Endothelial cell of umbilical vein (primary cell): ENCODE results near the gene GNPTAB. TPM values are rescaled to one million over a fixed set of nuclear protein-coding genes. Genes with fewer than 3 reads are reported as not detected.

ENCODE experiments used
- BruUV-seq: library from RNA; stranded (reverse); fragments of 400-500 nt; replicated peaks from 2 replicates; lab custom pipeline; 2021; lab: Mats Ljungman, UMichigan
- CTCF ChIA-PET: fragments of 300-600, 350-600 bp; sonication (Branson Sonifier 250); formaldehyde crosslinking; loops from one replicate; lab custom pipeline; 2021; ENCODE audit warnings: antibody characterized with exemption, inconsistent platforms; lab: Charles Lee
- POLR2A ChIA-PET: fragments of 300-600, 350-600 bp; sonication (Branson Sonifier 250); formaldehyde crosslinking; loops from one replicate; lab custom pipeline; 2021; ENCODE audit warnings: antibody characterized with exemption, inconsistent platforms; lab: Charles Lee
- DNase-seq: peaks from one replicate; pipeline ENCODE4 v3.0.0-alpha.2; 2011; ENCODE audit warnings: low read depth, low spot score
- FAIRE-seq: peaks from 2 replicates; lab custom pipeline; 2011; peaks lifted over from hg19 to GRCh38; lab: Jason Lieb, UNC
- H2AFZ ChIP-seq: 2 replicates; pipeline ENCODE4 v1.6.0; 2012; ENCODE audit warnings: low read depth, low read length, control low read depth, inconsistent platforms
- H3K27ac ChIP-seq: 2 replicates; pipeline ENCODE4 v1.5.1; 2011; ENCODE audit warnings: low read depth, mild to moderate bottlenecking, control low read depth, low read length, moderate library complexity; ENCODE audit not compliant: insufficient read depth
- H3K27me3 ChIP-seq, 2 experiments: 2 replicates each; pipeline versions ENCODE4 v1.6.0 to v1.6.1; 2011; ENCODE audit warnings: low read length in 2 of 2, mixed read lengths in 1 of 2; ENCODE audit not compliant: control insufficient read depth in 2 of 2, insufficient read depth in 2 of 2
- H3K36me3 ChIP-seq, 2 experiments: 2 replicates in 1 of 2; 3 replicates in 1 of 2; pipeline ENCODE4 v1.5.1; 2011; ENCODE audit warnings: low read length in 2 of 2, mild to moderate bottlenecking in 1 of 2, moderate library complexity in 1 of 2; ENCODE audit not compliant: control insufficient read depth in 2 of 2, insufficient read depth in 2 of 2; ENCODE audit errors: extremely low read depth in 1 of 2
- H3K4me1 ChIP-seq: 3 replicates; pipeline ENCODE4 v1.5.1; 2011; ENCODE audit warnings: mild to moderate bottlenecking, low read length; ENCODE audit not compliant: control insufficient read depth, insufficient read depth; ENCODE audit errors: extremely low read depth
- H3K4me2 ChIP-seq: 2 replicates; pipeline ENCODE4 v1.6.1; 2011; ENCODE audit warnings: low read length, control low read depth, mixed read lengths; ENCODE audit not compliant: insufficient read depth
- H3K4me3 ChIP-seq, 3 experiments: fragments of 200-600 bp in 1 of 3; sonication (generic), shearing (Covaris generic) in 1 of 3; replicated peaks in 1 of 3; 2 replicates each; pipeline ENCODE4 v1.5.1; 2011 to 2016; ENCODE audit warnings: control low read depth in 3 of 3, low read length in 3 of 3, mild to moderate bottlenecking in 2 of 3, inconsistent platforms in 1 of 3, low read depth in 1 of 3, moderate library complexity in 1 of 3; ENCODE audit not compliant: insufficient read depth in 1 of 3
- H3K79me2 ChIP-seq: 2 replicates; pipeline ENCODE4 v1.6.0; 2012; ENCODE audit warnings: low read length, inconsistent platforms; ENCODE audit not compliant: control insufficient read depth, insufficient read depth
- H3K9ac ChIP-seq: replicated peaks from 2 replicates; pipeline ENCODE3; 2011; ENCODE audit warnings: low read length, control low read depth; ENCODE audit not compliant: insufficient read depth; ENCODE audit errors: extremely low read depth
- H3K9me1 ChIP-seq: replicated peaks from 3 replicates; pipeline ENCODE4 v1.6.0; 2011; ENCODE audit warnings: mild to moderate bottlenecking, low read length; ENCODE audit not compliant: control insufficient read depth, insufficient read depth; ENCODE audit errors: extremely low read depth
- H3K9me3 ChIP-seq: replicated peaks from 2 replicates; pipeline ENCODE4 v1.5.1; 2012; ENCODE audit warnings: low read length, inconsistent platforms; ENCODE audit not compliant: control insufficient read depth, insufficient read depth
- H4K20me1 ChIP-seq: replicated peaks from 2 replicates; pipeline ENCODE3; 2011; ENCODE audit warnings: mild to moderate bottlenecking, low read length; ENCODE audit not compliant: control insufficient read depth, insufficient read depth; ENCODE audit errors: extremely low read depth
- EZH2 ChIP-seq: IDR thresholded peaks from 2 replicates; pipeline ENCODE4 v1.6.1; 2012; ENCODE audit warnings: borderline replicate concordance, low read depth, mild to moderate bottlenecking, moderate library complexity, low read length, inconsistent platforms; ENCODE audit not compliant: severe bottlenecking
- FOS ChIP-seq: IDR thresholded peaks from 2 replicates; pipeline ENCODE4 v1.6.1; 2011; ENCODE audit warnings: mild to moderate bottlenecking, low read length, moderate library complexity, borderline replicate concordance; ENCODE audit not compliant: insufficient read depth
- GATA2 ChIP-seq: IDR thresholded peaks from 2 replicates; pipeline ENCODE4 v1.7.0; 2011; ENCODE audit warnings: low read depth, mild to moderate bottlenecking, moderate library complexity, mixed read lengths, low read length; ENCODE audit not compliant: insufficient read length, insufficient read depth
- JUN ChIP-seq: IDR thresholded peaks from 2 replicates; pipeline ENCODE4 v1.6.1; 2011; ENCODE audit warnings: borderline replicate concordance, low read depth; ENCODE audit not compliant: insufficient read length, insufficient read depth
- MYC ChIP-seq: IDR thresholded peaks from one replicate; pipeline ENCODE4 v1.6.1; 2011; ENCODE audit warnings: mild to moderate bottlenecking, low read depth, low read length
- POLR2A ChIP-seq: IDR thresholded peaks from 2 replicates; pipeline ENCODE4 v1.6.1; 2012; ENCODE audit warnings: low read depth, mild to moderate bottlenecking, control low read depth, low read length
- POLR2AphosphoS5 ChIP-seq: IDR thresholded peaks from 2 replicates; pipeline ENCODE4 v1.6.1; 2012; ENCODE audit warnings: low read depth, mild to moderate bottlenecking, control low read depth, low read length, moderate library complexity; ENCODE audit not compliant: insufficient read depth
- dilution Hi-C: fragments of 300-500 bp; cut with MboI; formaldehyde crosslinking; loops from one replicate; pipeline ENCODE4 v1.15.0; 2019; ENCODE audit warnings: low sequenced_read_pairs; ENCODE audit not compliant: extremely low pct_ligation_motif_present
- intact Hi-C: fragments of 100-400 bp; cut with micrococcal nuclease; formaldehyde crosslinking; loops from one replicate; pipeline ENCODE4 v1.10.0; 2022
- polyA plus RNA-seq, 4 experiments: library from polyadenylated mRNA; depleted of rRNA in 3 of 4; stranded (reverse) in 3 of 4; unstranded in 1 of 4; fragments of >200 nt; gene quantifications; 2 replicates each; pipeline versions ENCODE4 v1.2.1 to v1.2.3, GENCODE V29; 2011 to 2012; ENCODE audit warnings: missing spikeins in 1 of 4
- total RNA-seq: library from RNA; stranded (reverse); gene quantifications from 2 replicates; pipeline ENCODE4 v1.2.3, GENCODE V29; 2021
- TF ChIP-seq, protein P1 (sequence below): IDR thresholded peaks from 2 replicates; pipeline ENCODE4 v1.6.1; 2011; ENCODE audit not compliant: insufficient read depth, insufficient read length
- TF ChIP-seq, protein P2 (sequence below), 2 donors: IDR thresholded peaks; 1 replicate in 1 of 2; 2 replicates in 1 of 2; pipeline ENCODE4 v1.5.1; 2011; ENCODE audit warnings: low read length in 2 of 2, mild to moderate bottlenecking in 2 of 2, moderate library complexity in 2 of 2, control low read depth in 1 of 2, inconsistent platforms in 1 of 2, low read depth in 1 of 2; ENCODE audit not compliant: insufficient read depth in 1 of 2; ENCODE audit errors: extremely low read depth in 1 of 2

GNPTAB gene
- total and polyA plus RNA-seq, 2 donors (not counting 3 experiments of a cell fraction or from before 2014, with no cell fraction given) = 15.6 to 39.5 TPM

DNA sequence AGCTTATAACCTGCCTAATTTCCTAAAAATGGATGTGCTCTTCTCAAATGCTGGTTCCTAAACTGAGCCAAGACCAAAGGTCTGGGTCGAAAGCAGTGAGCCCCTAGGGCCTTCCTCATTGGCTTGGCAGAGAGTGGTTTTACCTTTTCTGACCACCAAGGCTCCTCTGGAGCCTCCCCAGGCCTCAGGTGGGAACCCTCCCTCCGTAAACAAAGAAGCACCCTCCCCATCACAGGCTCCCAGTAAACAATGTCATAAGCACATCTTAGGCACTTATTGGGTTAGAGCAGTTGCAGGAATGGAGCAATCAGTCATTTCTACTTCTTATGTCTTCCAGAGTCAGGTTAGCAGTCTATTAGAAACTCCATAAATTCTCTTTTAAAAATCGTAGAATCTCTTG lies 127.3 kb downstream of the GNPTAB start:
- dilution Hi-C loops = no loop called here
- H3K36me3 ChIP-seq = no peaks in the 10 kb centered on the region
- BruUV-seq = no TSS peak
- no peaks in the 10 kb centered on the region for H3K9me1 ChIP-seq
- DNase-seq (no peak), FAIRE-seq (no peak)
- no peaks in the 10 kb centered on the region for H4K20me1 ChIP-seq
- H3K27me3 ChIP-seq = no peaks in the 10 kb centered on the region
- H2AFZ ChIP-seq = no peak overlapping the region
- H3K4me3 ChIP-seq = no peak overlapping the region
- no peak overlapping the region for H3K27ac ChIP-seq
- POLR2A ChIA-PET = no interaction called here
- intact Hi-C loops = loop anchor here (2.0 kb wide), 1 partner anchor 13 kb away; no protein-coding TSS in a partner anchor
- CTCF ChIA-PET = no interaction called here
- TF ChIP-seq EZH2 = no peak
- no peak for TF ChIP-seq GATA2
- no peak for TF ChIP-seq FOS
- TF ChIP-seq POLR2AphosphoS5 = no peak
- TF ChIP-seq, protein P1, sequence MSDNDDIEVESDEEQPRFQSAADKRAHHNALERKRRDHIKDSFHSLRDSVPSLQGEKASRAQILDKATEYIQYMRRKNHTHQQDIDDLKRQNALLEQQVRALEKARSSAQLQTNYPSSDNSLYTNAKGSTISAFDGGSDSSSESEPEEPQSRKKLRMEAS = no peak
- no peak for TF ChIP-seq JUN
- TF ChIP-seq MYC = no peak
- TF ChIP-seq POLR2A = no peak
- TF ChIP-seq, protein P2, sequence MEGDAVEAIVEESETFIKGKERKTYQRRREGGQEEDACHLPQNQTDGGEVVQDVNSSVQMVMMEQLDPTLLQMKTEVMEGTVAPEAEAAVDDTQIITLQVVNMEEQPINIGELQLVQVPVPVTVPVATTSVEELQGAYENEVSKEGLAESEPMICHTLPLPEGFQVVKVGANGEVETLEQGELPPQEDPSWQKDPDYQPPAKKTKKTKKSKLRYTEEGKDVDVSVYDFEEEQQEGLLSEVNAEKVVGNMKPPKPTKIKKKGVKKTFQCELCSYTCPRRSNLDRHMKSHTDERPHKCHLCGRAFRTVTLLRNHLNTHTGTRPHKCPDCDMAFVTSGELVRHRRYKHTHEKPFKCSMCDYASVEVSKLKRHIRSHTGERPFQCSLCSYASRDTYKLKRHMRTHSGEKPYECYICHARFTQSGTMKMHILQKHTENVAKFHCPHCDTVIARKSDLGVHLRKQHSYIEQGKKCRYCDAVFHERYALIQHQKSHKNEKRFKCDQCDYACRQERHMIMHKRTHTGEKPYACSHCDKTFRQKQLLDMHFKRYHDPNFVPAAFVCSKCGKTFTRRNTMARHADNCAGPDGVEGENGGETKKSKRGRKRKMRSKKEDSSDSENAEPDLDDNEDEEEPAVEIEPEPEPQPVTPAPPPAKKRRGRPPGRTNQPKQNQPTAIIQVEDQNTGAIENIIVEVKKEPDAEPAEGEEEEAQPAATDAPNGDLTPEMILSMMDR (IDR thresholded peaks at IDR 0.05; ENCODE audit: extremely low read depth in 1 of 2, insufficient read depth in 1 of 2, low read depth in 1 of 2, low read length in 2 of 2) = no peak
- no peaks in the 10 kb centered on the region for H3K9me3 ChIP-seq
- no peak overlapping the region for H3K4me2 ChIP-seq
- H3K79me2 ChIP-seq = peaks cover 27% of the 10 kb centered on the region
- no peaks in the 10 kb centered on the region for H3K4me1 ChIP-seq
- H3K9ac ChIP-seq = no peak overlapping the region
